Fibroblast of gingiva (primary cell): ENCODE measurements around the gene MTTP.

Source experiments
- DNase-seq: peaks from one replicate; pipeline ENCODE4 v3.0.0-alpha.2; 2011; ENCODE audit warnings: low read depth

The MTTP gene

DNA sequence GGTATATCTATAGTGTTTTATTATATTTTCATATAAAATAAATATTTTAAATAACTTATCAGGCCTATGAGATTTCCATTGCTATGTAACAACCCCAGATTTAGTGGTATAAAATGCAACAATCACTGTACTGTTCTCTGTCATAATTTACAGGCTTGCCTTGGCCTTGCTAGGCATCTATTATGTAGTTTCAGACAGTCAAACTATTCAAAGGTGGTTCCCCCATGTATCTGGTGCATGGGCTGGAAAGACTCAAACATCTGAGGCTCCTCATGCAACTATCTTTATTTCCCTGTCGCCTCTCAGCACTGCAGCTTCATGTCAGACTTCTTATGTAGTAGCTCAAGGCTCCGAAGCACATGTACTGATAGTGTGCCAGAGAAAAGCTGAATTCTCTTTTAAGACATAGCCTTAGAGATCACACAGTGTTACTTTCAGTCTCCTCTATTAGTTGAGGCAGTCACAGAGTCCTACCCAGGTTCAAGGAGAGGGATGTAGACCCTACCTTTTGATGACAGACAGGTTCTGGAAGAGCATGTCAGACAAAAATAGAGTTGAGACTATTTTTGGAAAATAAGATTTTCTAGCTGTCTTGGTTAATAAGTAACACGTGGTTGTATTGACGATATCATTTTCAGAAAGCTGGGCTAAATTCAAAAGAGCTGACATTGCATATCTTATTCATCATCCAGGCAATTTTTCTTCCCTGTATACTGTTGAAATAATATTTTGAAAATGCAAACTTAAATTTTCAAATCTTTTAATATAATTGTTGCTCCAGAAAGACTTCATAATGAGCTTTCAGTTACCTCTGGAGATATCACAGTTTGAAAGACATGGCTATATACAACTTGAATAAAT is 19.4 kb downstream of the MTTP start:
- no peak for DNase-seq

DNA sequence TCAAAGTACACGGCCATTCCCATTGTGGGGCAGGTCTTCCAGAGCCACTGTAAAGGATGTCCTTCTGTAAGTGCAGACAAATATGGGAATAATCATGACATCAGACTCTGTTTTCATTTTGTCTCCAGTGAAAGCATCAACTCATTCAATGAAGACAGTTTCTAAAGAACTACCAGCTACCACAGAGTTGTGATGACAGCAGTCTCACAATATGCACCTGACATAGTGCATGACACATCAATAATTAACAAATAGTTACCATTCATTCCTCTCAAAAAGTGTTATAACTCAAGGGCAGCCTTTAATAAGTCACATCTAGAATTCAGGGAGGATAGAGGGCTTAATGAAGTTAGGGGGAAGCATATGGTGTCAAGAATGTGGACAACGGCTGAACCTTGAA is 20.2 kb downstream of the MTTP start:
- no peak for DNase-seq

GRCh38 chr4:99606716-99607115 is 32.1 kb downstream of the MTTP start:
- no peak for DNase-seq

- DNase-seq: no peak
Observed at GRCh38 chr4:99608417-99608816, 33.8 kb downstream of the MTTP start.

DNA sequence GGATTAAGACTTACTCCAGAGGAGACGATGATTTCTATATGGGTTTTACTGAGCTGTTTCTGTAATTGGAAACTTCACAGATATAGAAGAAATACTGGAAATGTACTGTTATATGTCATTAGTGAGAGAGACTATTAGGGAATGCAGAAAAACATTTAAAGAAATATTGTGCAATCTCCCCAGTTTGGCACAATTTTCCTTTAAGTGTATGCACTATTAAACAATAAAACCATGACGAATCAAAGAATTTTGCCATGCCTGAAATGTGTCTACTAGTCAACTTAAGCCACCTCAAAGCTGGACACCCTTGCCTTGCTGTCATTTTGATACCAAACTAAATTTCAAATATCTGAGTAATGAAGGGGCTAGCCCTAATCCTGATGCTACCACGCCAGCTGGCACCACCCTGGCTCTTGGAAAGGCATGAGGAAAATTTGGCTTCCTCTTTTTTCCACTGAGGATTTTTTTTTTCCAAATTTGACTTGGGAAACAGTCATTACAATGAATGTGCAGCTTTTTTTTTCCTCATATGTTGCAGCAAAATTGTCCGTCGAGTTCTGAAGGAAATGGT is 36.1 kb downstream of the MTTP start:
- DNase-seq: peak; percentile 66

DNA sequence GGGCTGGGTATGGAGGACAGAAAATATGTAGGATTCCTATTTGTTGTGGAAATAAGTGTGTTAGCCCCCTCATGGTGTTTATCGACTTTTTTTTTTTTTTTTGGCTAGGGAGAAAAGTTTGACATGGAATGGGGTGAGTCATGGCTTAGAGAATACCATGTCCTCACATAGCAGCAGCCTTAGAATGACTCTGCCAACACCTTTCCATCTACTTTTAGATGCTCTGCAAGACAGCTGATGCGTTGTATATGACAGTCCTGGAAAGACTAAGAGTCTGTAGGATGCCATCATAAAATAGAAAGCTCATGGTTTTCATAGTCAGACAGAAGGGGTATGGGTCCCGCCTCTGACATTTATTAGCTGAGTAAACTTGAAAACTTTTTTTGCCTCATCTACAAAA is 37.7 kb downstream of the MTTP start:
- DNase-seq: no peak

- DNase-seq: no peak
Observed at GRCh38 chr4:99612704-99613103, 38.1 kb downstream of the MTTP start.

DNA sequence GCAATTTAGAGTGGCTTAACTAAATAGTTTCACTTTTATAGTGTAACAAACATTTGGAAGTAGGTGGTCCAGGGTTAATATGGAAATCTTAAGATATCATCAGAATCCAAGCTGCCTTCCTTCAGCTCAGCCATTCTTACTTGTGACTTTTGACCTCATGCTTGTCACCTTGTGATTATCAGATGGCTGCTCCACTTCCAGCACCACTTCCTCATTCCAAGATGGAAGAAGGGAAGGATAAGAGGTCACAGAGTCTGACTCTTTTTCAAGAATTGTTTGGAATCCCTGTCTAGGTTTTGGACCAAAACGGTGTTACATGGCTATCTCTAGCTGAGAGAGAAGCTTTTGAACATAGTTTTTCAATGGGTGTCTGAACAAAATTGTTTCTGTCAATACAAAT is 39.9 kb downstream of the MTTP start:
- DNase-seq: no peak

DNA sequence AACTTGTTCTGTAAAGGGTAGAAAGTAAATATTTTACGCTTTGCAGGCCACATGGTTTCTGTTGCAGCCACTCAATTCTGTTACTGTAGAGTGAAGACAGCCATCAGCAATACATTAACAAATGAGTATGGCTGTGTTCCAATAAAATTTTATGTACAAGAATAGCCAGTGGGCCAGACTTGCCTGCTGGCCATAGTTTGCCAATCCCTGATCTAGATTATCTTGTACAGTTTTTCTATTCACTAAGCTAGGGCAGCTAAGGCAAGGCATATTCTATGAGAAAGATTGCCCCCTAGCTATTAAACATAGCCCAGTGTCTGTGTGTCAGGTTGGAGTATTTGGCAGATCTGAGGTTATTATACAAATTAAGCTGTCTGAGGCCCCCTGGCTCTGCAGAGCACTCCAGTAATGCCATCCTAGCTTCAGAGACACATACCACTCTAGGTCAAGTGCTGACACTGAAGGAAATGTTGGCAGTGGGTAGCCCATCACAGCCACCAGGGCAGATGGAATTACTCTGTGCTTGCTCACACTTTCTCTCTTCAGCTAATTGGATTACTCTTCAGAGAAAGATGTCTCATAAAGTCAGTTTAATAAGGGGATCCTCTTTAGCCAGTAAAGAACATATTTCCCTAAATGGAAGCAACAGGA is 40.7 kb downstream of the MTTP start:
- no peak for DNase-seq

DNA sequence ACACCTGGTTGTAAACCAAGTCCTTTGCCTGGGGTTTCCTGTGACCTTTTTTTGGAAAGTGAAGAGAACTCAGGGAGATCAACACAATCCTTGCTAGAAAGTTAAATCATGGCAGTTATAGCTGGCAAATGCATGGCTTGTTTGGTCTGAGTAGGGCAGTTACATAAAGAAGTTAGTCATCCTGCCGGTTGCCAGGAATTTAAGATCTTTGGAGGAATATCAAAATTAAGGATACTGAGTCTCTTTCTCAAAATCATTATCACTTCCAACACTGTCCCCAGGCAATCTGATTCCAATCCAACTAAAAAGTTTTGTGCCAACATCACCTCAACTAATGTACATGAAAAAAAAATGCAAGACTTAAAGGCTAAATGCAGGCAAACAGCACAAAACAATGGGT is 42.8 kb downstream of the MTTP start:
- DNase-seq: no peak

DNA sequence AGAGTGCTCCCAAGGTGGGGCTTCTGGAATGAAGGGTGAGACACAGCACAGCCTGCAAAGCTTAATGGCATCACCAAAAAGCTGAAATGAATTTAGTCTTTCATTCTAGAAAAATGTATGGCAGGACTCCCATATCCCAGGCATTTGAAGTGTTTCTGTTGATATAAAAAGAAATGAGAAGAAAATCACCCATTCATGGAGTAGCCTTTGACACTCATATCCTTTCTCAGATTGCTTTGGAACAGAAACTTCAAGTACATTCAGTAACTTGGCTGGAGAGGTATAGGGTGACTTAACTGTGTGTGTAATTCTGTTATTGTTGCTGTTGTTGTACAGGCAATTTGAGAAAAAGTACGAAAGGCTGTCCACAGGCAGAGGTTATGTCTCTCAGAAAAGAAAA is 47.7 kb downstream of the MTTP start:
- no peak for DNase-seq

- no peak for DNase-seq
Observed at GRCh38 chr4:99624141-99624719, 49.6 kb downstream of the MTTP start.

- no peak for DNase-seq
Observed at GRCh38 chr4:99625369-99625768, 50.7 kb downstream of the MTTP start.

GRCh38 chr4:99628040-99628439 is 53.4 kb downstream of the MTTP start:
- DNase-seq: no peak

DNA sequence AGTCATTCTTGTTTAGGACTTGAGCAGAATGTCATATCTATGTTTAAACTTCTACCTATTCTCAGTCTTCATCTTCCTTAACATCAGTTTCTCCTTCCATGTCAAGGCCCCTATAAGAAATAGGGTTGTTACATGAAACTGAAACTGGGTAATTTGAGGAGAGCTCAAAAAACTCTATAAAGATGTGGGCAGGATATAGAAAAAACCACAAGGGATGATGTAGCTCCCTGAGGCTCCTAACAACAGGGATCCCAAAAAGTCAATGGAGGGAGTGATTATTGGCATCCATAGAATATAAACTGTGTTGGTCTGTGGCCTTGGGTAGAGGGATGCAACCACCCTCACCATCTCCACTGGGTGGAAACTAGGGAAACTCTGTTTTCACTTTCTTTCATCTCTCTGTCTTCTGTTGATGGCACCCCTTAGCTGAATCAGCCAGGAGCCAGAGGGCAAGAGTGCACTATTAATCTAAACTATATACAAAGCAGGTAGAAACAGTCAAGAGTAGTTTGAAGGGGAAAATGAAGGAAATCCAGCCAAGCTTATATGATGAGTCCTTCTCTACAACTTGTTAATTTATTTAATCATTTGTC is 55.4 kb downstream of the MTTP start:
- no peak for DNase-seq

GRCh38 chr4:99630857-99631360 is 56.3 kb downstream of the MTTP start:
- no peak for DNase-seq

DNA sequence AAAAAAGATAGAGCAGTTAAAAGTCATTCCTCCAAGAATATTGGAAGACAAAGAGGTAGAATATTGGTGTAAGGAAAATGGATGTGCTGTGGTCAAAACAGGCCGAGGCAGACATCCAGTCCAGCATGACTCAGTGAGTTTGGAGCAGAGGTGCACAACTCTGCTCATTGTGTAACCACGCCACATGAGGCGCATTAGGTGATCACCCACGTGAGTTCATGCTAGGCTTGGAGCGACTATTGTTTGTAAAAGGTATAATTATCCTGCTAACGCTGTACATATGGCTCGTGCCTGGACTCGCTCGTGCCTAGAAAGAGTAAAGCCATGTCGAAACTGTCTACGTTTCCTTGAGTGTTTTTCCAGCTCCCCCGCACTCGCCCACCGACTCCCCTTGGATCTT is 59.1 kb downstream of the MTTP start:
- DNase-seq: no peak

DNA sequence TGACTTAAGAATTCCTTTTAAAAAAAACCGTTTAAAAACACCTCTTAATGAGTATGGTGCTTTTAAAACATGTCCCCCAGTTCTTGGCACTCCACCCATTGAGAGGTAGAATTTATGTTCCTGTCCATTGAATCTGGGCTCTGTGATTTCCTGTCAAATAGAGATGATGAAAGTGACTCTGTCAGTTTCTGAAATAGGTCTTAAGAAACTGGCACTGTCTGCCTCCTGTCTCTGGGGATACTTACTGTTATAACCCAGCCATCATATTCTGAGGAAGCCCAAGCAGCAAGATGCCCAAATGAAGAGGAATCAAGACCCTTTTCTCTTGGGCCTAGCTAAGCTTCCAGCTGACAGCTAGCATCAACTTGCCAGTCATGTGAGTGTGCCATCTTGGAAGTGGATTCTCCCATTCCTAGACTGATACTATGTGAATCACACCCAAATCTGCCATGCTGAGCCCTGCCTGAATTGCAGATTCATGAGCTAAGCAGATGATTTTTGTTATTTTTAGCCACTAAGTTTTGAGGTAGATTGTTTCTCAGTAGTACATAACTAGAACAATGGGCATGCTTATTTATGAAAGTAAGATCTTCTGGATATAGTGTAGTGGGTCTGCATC is 60.2 kb downstream of the MTTP start:
- DNase-seq: no peak

- no peak for DNase-seq
Observed at GRCh38 chr4:99635601-99636000, 61.0 kb downstream of the MTTP start.

DNA sequence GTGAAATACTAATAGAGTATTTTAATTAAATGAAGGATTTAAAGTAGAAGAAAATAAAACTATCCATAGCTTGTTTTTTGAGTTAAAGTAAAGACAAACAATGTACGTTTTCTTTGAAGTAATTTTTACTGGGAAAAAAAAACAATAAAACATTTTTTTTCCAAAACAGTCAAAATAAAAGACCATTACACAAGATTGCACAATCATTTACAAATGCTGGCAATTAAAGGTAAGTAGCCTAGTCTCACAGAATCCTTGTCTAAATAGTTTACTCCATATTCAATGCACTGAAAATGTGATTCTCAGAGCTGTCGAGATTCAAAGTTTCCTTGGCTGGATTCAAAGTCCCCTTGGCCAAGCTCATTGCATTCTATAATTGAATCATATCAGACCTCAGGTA is 61.8 kb downstream of the MTTP start:
- no peak for DNase-seq

DNA sequence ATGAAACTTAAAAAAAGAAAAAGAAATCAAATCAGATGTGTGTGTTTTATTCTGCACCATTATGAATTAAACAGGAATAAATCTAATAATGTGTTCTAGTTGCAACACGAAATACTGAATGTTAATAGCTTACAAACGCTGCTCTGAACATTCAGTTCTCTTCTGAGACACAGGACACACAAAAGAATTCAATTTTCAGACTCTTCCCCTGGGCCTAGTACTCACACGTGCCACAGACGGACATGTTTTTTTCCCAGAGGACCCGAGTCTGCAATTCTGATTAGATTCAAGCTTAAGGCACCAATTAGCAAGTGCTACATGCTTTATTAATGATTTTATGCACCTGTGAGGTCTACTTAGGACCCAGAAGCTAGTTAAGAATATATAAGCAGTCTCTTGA is 62.5 kb downstream of the MTTP start:
- DNase-seq: no peak

GRCh38 chr4:99640676-99641075 is 66.1 kb downstream of the MTTP start:
- DNase-seq: no peak
